Esophagus muscularis mucosa (tissue), 3 donors: ENCODE measurements around the gene MAPK11.

ENCODE experiments used
- CTCF ChIP-seq, 3 experiments: fragments of 200-600 bp in 2 of 3; fragments of 450-650 bp in 1 of 3; sonication (generic) in 2 of 3; IDR thresholded peaks; one replicate each; pipeline ENCODE4 v1.5.1; 2017 to 2019; ENCODE audit warnings: antibody characterized with exemption in 3 of 3, mild to moderate bottlenecking in 2 of 3, moderate library complexity in 1 of 3
- POLR2A ChIP-seq: fragments of 450-650 bp; IDR thresholded peaks from one replicate; pipeline ENCODE4 v1.6.1; 2017; ENCODE audit warnings: antibody characterized with exemption, moderate library complexity, mild to moderate bottlenecking, low read depth

- TF ChIP-seq POLR2A = no peak
- TF ChIP-seq CTCF (IDR thresholded peaks at IDR 0.05) = no peak
Observed at GRCh38 chr22:50277761-50278160, 7.6 kb upstream of the MAPK11 start.
